ENCODE data around the gene PPP1CA. TPM values are rescaled to one million over a fixed set of nuclear protein-coding genes. Genes with fewer than 3 reads are reported as not detected.

PPP1CA gene
- total and polyA plus RNA-seq, 2 donors (not counting 1 experiment from before 2014, with no cell fraction given) = 218 to 251 TPM

GRCh38 chr11:67417425-67417824 lies 15.8 kb upstream of the PPP1CA start:
- H3K27ac ChIP-seq (ENCODE audit: low read length in 2 of 2) = peak overlapping the region; percentile 43 to 71
- H3K9ac ChIP-seq (ENCODE audit: low read length) = peak overlapping the region; percentile 61
- H2AFZ ChIP-seq (ENCODE audit: insufficient read depth, low read depth, low read length, poor library complexity, severe bottlenecking) = peak overlapping the region; percentile 23
- Mint-ChIP-seq H3K4me3 (peak overlapping the region; percentile 89), H3K27me3 (no peaks in the 10 kb centered on the region), H3K4me1 (peaks cover 68% of the 10 kb centered on the region), H3K27ac (peak overlapping the region; percentile 91), H3K9me3 (ENCODE audit: insufficient read depth) (no peaks in the 10 kb centered on the region)
- H3K27me3 ChIP-seq (replicated peaks in 1 of 4; ENCODE audit: control extremely low read depth in 1 of 4, control insufficient read depth in 3 of 4, insufficient read depth in 4 of 4, low read length in 3 of 4) = no peaks in the 10 kb centered on the region
- ChIA-PET CTCF (interaction anchor here (1.0 to 10.4 kb wide), 8 partner anchors 9 to 61 kb away, joined by 3 to 121 read pairs (median 6); partner anchors contain the start of genes PPP1CA, RPS6KB2, TBC1D10C and TMEM134), POLR2A (interaction anchor here (0.8 to 10.7 kb wide), 11 partner anchors 9 to 117 kb away, joined by 3 to 195 read pairs (median 7); partner anchors contain the start of genes AIP, PPP1CA, PTPRCAP and RPS6KB2)
- H4K20me1 ChIP-seq (ENCODE audit: control insufficient read depth, insufficient read depth, low read length, poor library complexity, severe bottlenecking) = no peaks in the 10 kb centered on the region
- H3K79me2 ChIP-seq (ENCODE audit: control insufficient read depth, insufficient read depth, low read length) = peaks cover 26% of the 10 kb centered on the region
- H3K4me1 ChIP-seq (ENCODE audit: control insufficient read depth in 2 of 2, insufficient read depth in 2 of 2, low read length in 2 of 2) = peaks cover 72 to 83% of the 10 kb centered on the region in 2 donors
- ATAC-seq (ENCODE audit: low read depth) (no peak), DNase-seq (no peak)
- 86% methylated on average over 11 of the region's 12 CpGs for WGBS (ENCODE audit: insufficient coverage)
- no peaks in the 10 kb centered on the region for H3K36me3 ChIP-seq (replicated peaks in 1 of 2; ENCODE audit: control extremely low read depth in 1 of 2, control insufficient read depth in 1 of 2, extremely low read depth in 1 of 2, insufficient read depth in 2 of 2, low read length in 1 of 2)
- no peak for TF ChIP-seq EZH2 (IDR thresholded peaks at IDR 0.05; ENCODE audit: borderline replicate concordance, insufficient read depth, low read depth, low read length, poor library complexity, severe bottlenecking)
- TF ChIP-seq, protein P1, sequence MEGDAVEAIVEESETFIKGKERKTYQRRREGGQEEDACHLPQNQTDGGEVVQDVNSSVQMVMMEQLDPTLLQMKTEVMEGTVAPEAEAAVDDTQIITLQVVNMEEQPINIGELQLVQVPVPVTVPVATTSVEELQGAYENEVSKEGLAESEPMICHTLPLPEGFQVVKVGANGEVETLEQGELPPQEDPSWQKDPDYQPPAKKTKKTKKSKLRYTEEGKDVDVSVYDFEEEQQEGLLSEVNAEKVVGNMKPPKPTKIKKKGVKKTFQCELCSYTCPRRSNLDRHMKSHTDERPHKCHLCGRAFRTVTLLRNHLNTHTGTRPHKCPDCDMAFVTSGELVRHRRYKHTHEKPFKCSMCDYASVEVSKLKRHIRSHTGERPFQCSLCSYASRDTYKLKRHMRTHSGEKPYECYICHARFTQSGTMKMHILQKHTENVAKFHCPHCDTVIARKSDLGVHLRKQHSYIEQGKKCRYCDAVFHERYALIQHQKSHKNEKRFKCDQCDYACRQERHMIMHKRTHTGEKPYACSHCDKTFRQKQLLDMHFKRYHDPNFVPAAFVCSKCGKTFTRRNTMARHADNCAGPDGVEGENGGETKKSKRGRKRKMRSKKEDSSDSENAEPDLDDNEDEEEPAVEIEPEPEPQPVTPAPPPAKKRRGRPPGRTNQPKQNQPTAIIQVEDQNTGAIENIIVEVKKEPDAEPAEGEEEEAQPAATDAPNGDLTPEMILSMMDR (IDR thresholded peaks at IDR 0.05) = no peak
- intact Hi-C loops (cut with micrococcal nuclease) = no loop called here
- H3K4me2 ChIP-seq (replicated peaks; ENCODE audit: low read depth, low read length, poor library complexity, severe bottlenecking) = peak overlapping the region; percentile 95
- no peaks in the 10 kb centered on the region for H3K9me3 ChIP-seq (ENCODE audit: control extremely low read depth in 1 of 3, control insufficient read depth in 2 of 3, insufficient read depth in 1 of 3, low read length in 2 of 3)
- peak overlapping the region in 2 of 5 experiments; percentile 7 to 21 for H3K4me3 ChIP-seq (ENCODE audit: control extremely low read depth in 1 of 5, extremely low read depth in 1 of 5, insufficient read depth in 1 of 5, low read depth in 2 of 5, low read length in 4 of 5)

Measured in B cell (primary cell).